HepG2 (cell line): ENCODE results near the gene RIMBP2. TPM values are rescaled to one million over a fixed set of nuclear protein-coding genes. Genes with fewer than 3 reads are reported as not detected.

Experiments used
- ATAC-seq: fragments of 200-7000 bp; cut with Tn5 transposase; 3 replicates; pipeline ENCODE4 v1.9.1; 2020; ENCODE audit warnings: mild to moderate bottlenecking, moderate library complexity
- BruUV-seq: library from RNA; stranded (reverse); fragments of 400-500 nt; replicated peaks from 2 replicates; lab custom pipeline; 2021; lab: Mats Ljungman, UMichigan
- CTCF ChIA-PET: fragments of 300-600 bp; formaldehyde crosslinking; extraction: SDS; loops from one replicate; lab custom pipeline; 2021; ENCODE audit warnings: low total read pairs, inconsistent platforms, low intra/inter-chr PET ratio; lab: Yijun Ruan, JAX
- POLR2A ChIA-PET: fragments of 350-600 bp; sonication (Branson Sonifier 250); formaldehyde crosslinking; loops from one replicate; lab custom pipeline; 2020; ENCODE audit warnings: antibody characterized with exemption, inconsistent platforms; lab: Yijun Ruan, JAX
- DNase-seq: peaks from one replicate; pipeline ENCODE4 v3.0.0-alpha.2; 2015; ENCODE audit warnings: low spot score
- FAIRE-seq: peaks from 3 replicates; lab custom pipeline; 2011; peaks lifted over from hg19 to GRCh38; lab: Jason Lieb, UNC
- H2AFZ ChIP-seq: one replicate; pipeline ENCODE4 v1.6.1; 2011; ENCODE audit warnings: low read length, inconsistent platforms
- H3K27ac ChIP-seq: fragments of 300-600 bp; 3 replicates; pipeline ENCODE4 v1.8.0; 2011; ENCODE audit warnings: mixed run types, mild to moderate bottlenecking, mixed read lengths, low read length, inconsistent platforms; ENCODE audit not compliant: insufficient read depth; ENCODE audit errors: extremely low read length
- H3K27me3 ChIP-seq, 2 experiments: fragments of 200-600 bp in 1 of 2; 2 replicates in 1 of 2; 3 replicates in 1 of 2; pipeline versions ENCODE4 v1.6.0 to v1.8.0; 2011; ENCODE audit warnings: low read length in 2 of 2, mild to moderate bottlenecking in 2 of 2, moderate library complexity in 2 of 2, inconsistent platforms in 1 of 2; ENCODE audit not compliant: insufficient read depth in 2 of 2, control insufficient read depth in 1 of 2
- H3K36me3 ChIP-seq, 2 experiments: fragments of 200-600 bp in 1 of 2; replicated peaks in 1 of 2; 2 replicates in 1 of 2; 3 replicates in 1 of 2; pipeline versions ENCODE4 v1.5.1 to v1.8.0; 2011; ENCODE audit warnings: low read length in 2 of 2, inconsistent platforms in 1 of 2; ENCODE audit not compliant: insufficient read depth in 2 of 2, control insufficient read depth in 1 of 2
- H3K4me1 ChIP-seq: 2 replicates; pipeline ENCODE4 v1.5.1; 2012; ENCODE audit warnings: low read length, inconsistent platforms; ENCODE audit not compliant: insufficient read depth
- H3K4me2 ChIP-seq: 2 replicates; pipeline ENCODE4 v1.6.0; 2011; ENCODE audit warnings: low read depth, low read length, inconsistent platforms
- H3K4me3 ChIP-seq, 3 experiments: fragments of 200-600 bp in 1 of 3; sonication (generic), shearing (Covaris generic) in 1 of 3; replicated peaks in 1 of 3; 2 replicates each; pipeline ENCODE4 v1.5.1; 2011 to 2016; ENCODE audit warnings: low read length in 3 of 3, inconsistent platforms in 2 of 3, low read depth in 2 of 3, mild to moderate bottlenecking in 2 of 3, control low read depth in 1 of 3, mixed read lengths in 1 of 3; ENCODE audit not compliant: insufficient read depth in 1 of 3
- H3K79me2 ChIP-seq: one replicate; pipeline ENCODE4 v1.6.1; 2011; ENCODE audit warnings: low read length, inconsistent platforms; ENCODE audit not compliant: insufficient read depth
- H3K9ac ChIP-seq: 2 replicates; pipeline ENCODE4 v1.6.0; 2011; ENCODE audit warnings: mild to moderate bottlenecking, low read depth, low read length, inconsistent platforms; ENCODE audit not compliant: insufficient read depth
- H3K9me3 ChIP-seq: 2 replicates; pipeline ENCODE4 v1.5.1; 2012; ENCODE audit warnings: mild to moderate bottlenecking, low read length
- H4K20me1 ChIP-seq: 2 replicates; pipeline ENCODE4 v1.6.0; 2011; ENCODE audit warnings: inconsistent platforms, mild to moderate bottlenecking, low read length, moderate library complexity; ENCODE audit not compliant: insufficient read depth
- GABPA ChIP-seq, 2 experiments: IDR thresholded peaks; 2 replicates each; pipeline ENCODE4 v1.6.1; 2011 to 2016; ENCODE audit warnings: low read depth in 2 of 2, low read length in 1 of 2, missing biosample characterization in 1 of 2, missing genetic modification characterization in 1 of 2
- GLI4 ChIP-seq: sonication (generic); formaldehyde crosslinking; IDR thresholded peaks from 2 replicates; pipeline ENCODE4 v1.5.1; 2020; ENCODE audit warnings: missing genetic modification reagents, mild to moderate bottlenecking, moderate library complexity, borderline replicate concordance
- HDAC2 ChIP-seq: sonication (generic); formaldehyde crosslinking; IDR thresholded peaks from 2 replicates; pipeline ENCODE4 v1.4.0; 2020; ENCODE audit warnings: missing genetic modification reagents
- HNRNPUL1 ChIP-seq: fragments of 200-400 bp; formaldehyde crosslinking; IDR thresholded peaks from 2 replicates; pipeline ENCODE4 v1.6.1; 2017; ENCODE audit warnings: low read depth, mild to moderate bottlenecking, low read length, moderate library complexity
- KAT2B ChIP-seq: fragments of 150-350 bp; IDR thresholded peaks from 2 replicates; pipeline ENCODE4 v1.6.1; 2014; ENCODE audit warnings: low read depth, low read length, borderline replicate concordance
- KLF15 ChIP-seq: sonication (generic); formaldehyde crosslinking; IDR thresholded peaks from 2 replicates; pipeline ENCODE4 v1.8.1; 2023; ENCODE audit warnings: borderline replicate concordance, mild to moderate bottlenecking, inconsistent platforms, missing genetic modification reagents, mixed read lengths
- NFIC ChIP-seq: IDR thresholded peaks from 2 replicates; pipeline ENCODE4 v1.6.1; 2012; ENCODE audit warnings: mild to moderate bottlenecking, low read length, inconsistent platforms
- PITX1 ChIP-seq: sonication (generic); formaldehyde crosslinking; IDR thresholded peaks from 2 replicates; pipeline ENCODE4 v1.5.1; 2020; ENCODE audit warnings: mild to moderate bottlenecking, missing genetic modification reagents
- TAF1 ChIP-seq: sonication (generic); formaldehyde crosslinking; IDR thresholded peaks from 2 replicates; pipeline ENCODE4 v1.4.0; 2020; ENCODE audit warnings: missing genetic modification reagents
- ZFAT ChIP-seq: sonication (generic); formaldehyde crosslinking; conservative IDR thresholded peaks from 2 replicates; pipeline ENCODE4 v1.8.1; 2023; ENCODE audit warnings: missing genetic modification reagents, inconsistent platforms
- ZFP91 ChIP-seq: sonication (generic); formaldehyde crosslinking; IDR thresholded peaks from 2 replicates; pipeline ENCODE4 v1.9.0; 2022; ENCODE audit warnings: missing genetic modification reagents, mild to moderate bottlenecking, borderline replicate concordance
- ZNF335 ChIP-seq: sonication (generic); formaldehyde crosslinking; IDR thresholded peaks from 2 replicates; pipeline ENCODE4 v1.4.0; 2020; ENCODE audit warnings: missing genetic modification reagents
- ZNF780A ChIP-seq: sonication (generic); formaldehyde crosslinking; IDR thresholded peaks from 2 replicates; pipeline ENCODE4 v1.8.0; 2022; ENCODE audit warnings: mild to moderate bottlenecking, missing genetic modification reagents, moderate library complexity
- ZNF784 ChIP-seq: sonication (generic); formaldehyde crosslinking; IDR thresholded peaks from 2 replicates; pipeline ENCODE4 v1.5.1; 2020; ENCODE audit warnings: missing genetic modification reagents, mild to moderate bottlenecking, borderline replicate concordance
- ZNF878 ChIP-seq: sonication (generic); formaldehyde crosslinking; IDR thresholded peaks from 2 replicates; pipeline ENCODE4 v1.8.1; 2023; ENCODE audit warnings: mild to moderate bottlenecking, missing genetic modification reagents, moderate library complexity
- WGBS: methylation state at CpG from one replicate; pipeline ENCODE4 v1.1.6; 2017; ENCODE audit warnings: low lambda C conversion rate; 5-methylcytosine and 5-hydroxymethylcytosine counted together
- in situ Hi-C: cut with HindIII; loops from 2 replicates; pipeline ENCODE4 v1.10.0; 2017; ENCODE audit warnings: low pct_unique_long_range_greater_than_20kb; ENCODE audit not compliant: extremely low pct_ligation_motif_present
- intact Hi-C: fragments of 100-400 bp; cut with micrococcal nuclease; formaldehyde crosslinking; loops from one replicate; pipeline ENCODE4 v1.10.0; 2022; ENCODE audit not compliant: unreplicated experiment
- polyA plus RNA-seq, 8 experiments: library from polyadenylated mRNA; depleted of rRNA in 3 of 8; stranded (reverse) in 7 of 8; unstranded in 1 of 8; fragments of >200 nt; fragmentation: Illumina TruSeq in 4 of 8; extraction: Trizol in 4 of 8; gene quantifications; 2 replicates each; pipeline versions ENCODE4 v1.2.1 to v1.2.3, GENCODE V29; 2011 to 2016; ENCODE audit warnings: low read depth in 4 of 8, missing spikeins in 1 of 8, mixed read lengths in 1 of 8; ENCODE audit not compliant: insufficient read depth in 1 of 8
- total RNA-seq, 5 experiments: library from RNA; depleted of rRNA; stranded (reverse); fragments of >200 nt; fragmentation: Illumina TruSeq; extraction: Trizol; gene quantifications; 2 replicates each; pipeline ENCODE4 v1.2.3, GENCODE V29; 2016; ENCODE audit warnings: low read depth in 1 of 5

The RIMBP2 gene
- total and polyA plus RNA-seq, 2 of the 13 experiments (the other 11 are each of a cell fraction or from before 2014, with no cell fraction given) = 0.03 TPM; not detected in 1

- intact Hi-C loops = loop anchor here (10.0 kb wide), 2 partner anchors 278 to 698 kb away; no protein-coding TSS in a partner anchor
These were observed 27.1 kb upstream of the RIMBP2 start for GRCh38 chr12:130743176-130743575.

GRCh38 chr12:130742716-130743115 lies 26.6 kb upstream of the RIMBP2 start:
- no peak overlapping the region for H3K9ac ChIP-seq
- no peak overlapping the region for H3K4me3 ChIP-seq
- 0% methylated on average over 1 of the region's 1 CpG for WGBS
- ATAC-seq (no peak), FAIRE-seq (no peak), DNase-seq (no peak)
- H3K4me2 ChIP-seq = no peak overlapping the region
- H3K36me3 ChIP-seq = no peaks in the 10 kb centered on the region
- H3K27ac ChIP-seq = no peak overlapping the region
- H3K79me2 ChIP-seq = no peaks in the 10 kb centered on the region
- no peaks in the 10 kb centered on the region for H4K20me1 ChIP-seq
- no peak overlapping the region for H2AFZ ChIP-seq
- intact Hi-C loops = loop anchor here (10.0 kb wide), 2 partner anchors 278 to 698 kb away; no protein-coding TSS in a partner anchor
- no TSS peak for BruUV-seq
- H3K4me1 ChIP-seq = no peaks in the 10 kb centered on the region
- peaks cover 0 to 14% of the 10 kb centered on the region in 2 experiments; a peak in 3 of 5 replicates for H3K27me3 ChIP-seq
- in situ Hi-C loops = loop anchor here (25.0 kb wide), 1 partner anchor 705 kb away; no protein-coding TSS in a partner anchor
- no peaks in the 10 kb centered on the region for H3K9me3 ChIP-seq
- POLR2A ChIA-PET = no interaction called here
- CTCF ChIA-PET = no interaction called here
- TF ChIP-seq ZNF335 (CRISPR knock-in tag) (no peak), HDAC2 (no peak), NFIC (no peak), ZNF780A (CRISPR knock-in tag) (no peak), ZNF784 (CRISPR knock-in tag) (no peak), TAF1 (no peak), GABPA (IDR thresholded peaks at IDR 0.05; ENCODE audit: low read depth, low read length) (no peak), GABPA (CRISPR knock-in tag; IDR thresholded peaks at IDR 0.05; ENCODE audit: low read depth) (no peak), HNRNPUL1 (no peak), PITX1 (CRISPR knock-in tag) (no peak), KAT2B (no peak)

More at GRCh38 chr12:130743176-130743575, 27.1 kb upstream of the RIMBP2 start:
- no peak for DNase-seq
- Histone ChIP-seq H2AFZ (no peak overlapping the region), H3K4me2 (no peak overlapping the region), H3K4me3 (no peak overlapping the region), H4K20me1 (no peaks in the 10 kb centered on the region), H3K4me1 (no peaks in the 10 kb centered on the region), H3K27ac (no peak overlapping the region)
- no peak for FAIRE-seq
- ATAC-seq = no peak
- in situ Hi-C loops = loop anchor here (25.0 kb wide), 1 partner anchor 706 kb away; no protein-coding TSS in a partner anchor
- TF ChIP-seq ZFP91 (CRISPR knock-in tag) (no peak), KLF15 (CRISPR knock-in tag) (no peak), GLI4 (CRISPR knock-in tag) (no peak), ZFAT (CRISPR knock-in tag) (no peak), ZNF878 (CRISPR knock-in tag) (no peak)
- TF ChIP-seq, all 625 proteins: peak for 0
- no TSS peak for BruUV-seq
- Histone ChIP-seq H3K27me3 (peaks cover 0 to 12% of the 10 kb centered on the region in 2 experiments; a peak in 3 of 5 replicates), H3K9me3 (no peaks in the 10 kb centered on the region), H3K79me2 (no peaks in the 10 kb centered on the region), H3K36me3 (no peaks in the 10 kb centered on the region), H3K9ac (no peak overlapping the region)
- ChIA-PET POLR2A (no interaction called here), CTCF (no interaction called here)
- WGBS = 0% methylated on average over 1 of the region's 2 CpGs
